IPS-20b (cell line): ENCODE results near the gene SMIM41.

Experiments
- H3K27ac ChIP-seq: one replicate; pipeline ENCODE4 v1.5.1; 2013; ENCODE audit warnings: low read length
- H3K27me3 ChIP-seq: 2 replicates; pipeline ENCODE4 v1.6.1; 2013; ENCODE audit warnings: mild to moderate bottlenecking, low read length, inconsistent platforms; ENCODE audit not compliant: insufficient read depth
- H3K36me3 ChIP-seq: 2 replicates; pipeline ENCODE4 v1.6.1; 2013; ENCODE audit warnings: low read depth, mild to moderate bottlenecking, inconsistent platforms, low read length, moderate library complexity; ENCODE audit not compliant: insufficient read depth
- H3K4me1 ChIP-seq: 2 replicates; pipeline ENCODE4 v1.6.1; 2013; ENCODE audit warnings: mild to moderate bottlenecking, control low read depth, inconsistent platforms, low read length, moderate library complexity; ENCODE audit not compliant: insufficient read depth
- H3K4me3 ChIP-seq: 2 replicates; pipeline ENCODE4 v1.5.1; 2013; ENCODE audit warnings: mild to moderate bottlenecking, low read length, inconsistent platforms
- H3K9ac ChIP-seq: 2 replicates; pipeline ENCODE4 v1.6.1; 2013; ENCODE audit warnings: low read depth, mild to moderate bottlenecking, inconsistent platforms, low read length, moderate library complexity
- H3K9me3 ChIP-seq: 2 replicates; pipeline ENCODE4 v1.6.1; 2013; ENCODE audit warnings: mild to moderate bottlenecking, low read depth, low read length, inconsistent platforms; ENCODE audit not compliant: insufficient read depth

SMIM41 gene

GRCh38 chr12:52042706-52043385 is 36.7 kb upstream of the SMIM41 start:
- Histone ChIP-seq H3K27ac (no peak overlapping the region), H3K4me3 (no peak overlapping the region), H3K36me3 (no peaks in the 10 kb centered on the region), H3K4me1 (no peaks in the 10 kb centered on the region), H3K9me3 (no peaks in the 10 kb centered on the region), H3K27me3 (peaks cover 9% of the 10 kb centered on the region), H3K9ac (no peak overlapping the region)

- H3K4me1 ChIP-seq = no peaks in the 10 kb centered on the region
- H3K9ac ChIP-seq = no peak overlapping the region
- no peak overlapping the region for H3K4me3 ChIP-seq
- H3K9me3 ChIP-seq = no peaks in the 10 kb centered on the region
- no peaks in the 10 kb centered on the region for H3K36me3 ChIP-seq
- H3K27me3 ChIP-seq = peaks cover 9% of the 10 kb centered on the region
- no peak overlapping the region for H3K27ac ChIP-seq
Observed at GRCh38 chr12:52043386-52044212, 35.9 kb upstream of the SMIM41 start.

GRCh38 chr12:52044292-52044983 is 35.1 kb upstream of the SMIM41 start:
- peaks cover 15% of the 10 kb centered on the region for H3K27me3 ChIP-seq
- H3K27ac ChIP-seq = no peak overlapping the region
- no peak overlapping the region for H3K4me3 ChIP-seq
- H3K36me3 ChIP-seq = no peaks in the 10 kb centered on the region
- no peaks in the 10 kb centered on the region for H3K4me1 ChIP-seq
- no peaks in the 10 kb centered on the region for H3K9me3 ChIP-seq
- no peak overlapping the region for H3K9ac ChIP-seq

GRCh38 chr12:52045794-52046199 is 33.7 kb upstream of the SMIM41 start:
- Histone ChIP-seq H3K9ac (no peak overlapping the region), H3K27me3 (peaks cover 29% of the 10 kb centered on the region), H3K27ac (no peak overlapping the region), H3K36me3 (no peaks in the 10 kb centered on the region), H3K9me3 (no peaks in the 10 kb centered on the region), H3K4me3 (no peak overlapping the region), H3K4me1 (peaks cover 4% of the 10 kb centered on the region; the same call in 1 of the 2 replicates)

- Histone ChIP-seq H3K9me3 (no peaks in the 10 kb centered on the region), H3K4me3 (no peak overlapping the region), H3K9ac (no peak overlapping the region), H3K36me3 (no peaks in the 10 kb centered on the region), H3K4me1 (peaks cover 4% of the 10 kb centered on the region; the same call in 1 of the 2 replicates), H3K27me3 (peaks cover 39% of the 10 kb centered on the region), H3K27ac (no peak overlapping the region)
Observed at GRCh38 chr12:52046859-52047258, 32.6 kb upstream of the SMIM41 start.

- Histone ChIP-seq H3K4me3 (no peak overlapping the region), H3K9ac (no peak overlapping the region), H3K27ac (no peak overlapping the region), H3K4me1 (peaks cover 11% of the 10 kb centered on the region), H3K27me3 (peaks cover 52% of the 10 kb centered on the region), H3K9me3 (no peaks in the 10 kb centered on the region), H3K36me3 (no peaks in the 10 kb centered on the region)
Observed at GRCh38 chr12:52049286-52049685, 30.2 kb upstream of the SMIM41 start.

- Histone ChIP-seq H3K27me3 (peaks cover 52% of the 10 kb centered on the region), H3K9ac (no peak overlapping the region), H3K36me3 (peaks cover under 1% of the 10 kb centered on the region; the same call in 1 of the 2 replicates), H3K27ac (no peak overlapping the region), H3K4me1 (peaks cover 11% of the 10 kb centered on the region), H3K4me3 (no peak overlapping the region), H3K9me3 (no peaks in the 10 kb centered on the region)
Observed at GRCh38 chr12:52049688-52050087, 29.8 kb upstream of the SMIM41 start.

- peak overlapping the region; percentile 74 for H3K4me3 ChIP-seq
- H3K27ac ChIP-seq = no peak overlapping the region
- H3K9me3 ChIP-seq = no peaks in the 10 kb centered on the region
- peaks cover 5% of the 10 kb centered on the region; the same call in 1 of the 2 replicates for H3K36me3 ChIP-seq
- H3K9ac ChIP-seq = peak overlapping the region; percentile 59; the same call in 1 of the 2 replicates
- peaks cover 11% of the 10 kb centered on the region for H3K4me1 ChIP-seq
- peaks cover 52% of the 10 kb centered on the region for H3K27me3 ChIP-seq
Observed at GRCh38 chr12:52050116-52050757, 29.3 kb upstream of the SMIM41 start.

- Histone ChIP-seq H3K27ac (no peak within 1 kb of the TSS), H3K9ac (peak within 1 kb of the TSS; percentile 59; the same call in 1 of the 2 replicates), H3K4me3 (peak within 1 kb of the TSS; percentile 74), H3K9me3 (no peaks in the 10 kb centered on the region), H3K4me1 (peaks cover 11% of the 10 kb centered on the region), H3K27me3 (peaks cover 52% of the 10 kb centered on the region), H3K36me3 (peaks cover 5% of the 10 kb centered on the region; the same call in 1 of the 2 replicates)
Observed at GRCh38 chr12:52050758-52051541, 28.6 kb upstream of the SMIM41 start, which contains the start of gene NR4A1. TSS of gene NR4A1 (plus strand) at chr12:52051442. CDS start at chr12:52054329, 2,887 bp downstream.

- Histone ChIP-seq H3K4me1 (peaks cover 11% of the 10 kb centered on the region), H3K9me3 (no peaks in the 10 kb centered on the region), H3K4me3 (peak overlapping the region; percentile 74; the same call in 1 of the 2 replicates), H3K27me3 (peaks cover 52% of the 10 kb centered on the region), H3K27ac (no peak overlapping the region), H3K9ac (no peak overlapping the region), H3K36me3 (peaks cover 11% of the 10 kb centered on the region; the same call in 1 of the 2 replicates)
Observed at GRCh38 chr12:52052468-52053186, 26.9 kb upstream of the SMIM41 start.
